NCI-H2196 treated with DMSO at 0.1 percent for 48 hours (cell line): ENCODE results near the gene MDK.

Source experiments
- DNase-seq: peaks from one replicate; lab custom pipeline; 2025; ENCODE audit not compliant: unreplicated experiment; lab: John Stamatoyannopoulos, UW

MDK gene

GRCh38 chr11:46347637-46348311, 33.7 kb upstream of the MDK start:
- DNase-seq: no peak

- DNase-seq: no peak
These were observed 32.7 kb upstream of the MDK start for GRCh38 chr11:46348566-46349401.

DNA sequence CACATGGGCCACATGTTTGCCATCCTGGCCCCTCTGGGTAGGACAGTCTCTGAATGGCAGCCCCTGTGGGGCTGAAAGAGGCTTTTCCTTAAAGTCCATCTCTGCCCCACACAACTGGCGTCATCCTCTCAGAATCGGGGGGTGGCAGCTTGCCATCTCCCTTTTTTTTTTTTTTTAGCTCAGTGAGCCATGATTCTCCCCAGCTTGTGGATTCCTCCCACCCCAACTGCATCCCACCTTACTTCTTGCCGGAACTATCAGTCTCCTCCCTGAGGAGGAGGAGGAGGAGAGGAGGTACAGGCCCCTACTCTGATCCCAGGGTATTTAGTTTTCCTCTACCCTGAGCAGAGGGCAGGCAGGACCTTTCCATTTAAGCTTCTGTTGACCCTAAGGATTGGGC, 30.8 kb upstream of the MDK start:
- no peak for DNase-seq

DNA sequence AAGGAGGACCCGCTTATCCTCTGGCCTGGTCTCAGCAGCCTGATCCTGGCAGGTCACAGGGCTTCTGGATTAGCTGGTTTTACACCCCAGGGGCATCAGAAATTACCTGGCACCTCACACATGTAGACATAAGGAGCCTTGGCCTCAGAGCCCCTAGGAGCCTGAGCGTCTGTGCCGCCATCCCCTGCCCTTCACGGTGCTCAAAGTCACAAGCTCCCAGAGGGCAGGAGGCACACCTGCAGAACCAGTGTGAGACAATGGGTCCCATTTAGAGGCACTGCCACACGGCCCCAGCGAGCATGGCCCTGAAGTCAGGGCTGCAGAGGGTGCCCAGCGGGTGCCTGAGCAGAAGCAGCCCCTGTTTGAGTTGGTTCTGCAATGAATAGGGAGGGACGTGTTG, 30.3 kb upstream of the MDK start:
- no peak for DNase-seq

GRCh38 chr11:46351606-46352005, 29.9 kb upstream of the MDK start:
- DNase-seq: no peak

DNA sequence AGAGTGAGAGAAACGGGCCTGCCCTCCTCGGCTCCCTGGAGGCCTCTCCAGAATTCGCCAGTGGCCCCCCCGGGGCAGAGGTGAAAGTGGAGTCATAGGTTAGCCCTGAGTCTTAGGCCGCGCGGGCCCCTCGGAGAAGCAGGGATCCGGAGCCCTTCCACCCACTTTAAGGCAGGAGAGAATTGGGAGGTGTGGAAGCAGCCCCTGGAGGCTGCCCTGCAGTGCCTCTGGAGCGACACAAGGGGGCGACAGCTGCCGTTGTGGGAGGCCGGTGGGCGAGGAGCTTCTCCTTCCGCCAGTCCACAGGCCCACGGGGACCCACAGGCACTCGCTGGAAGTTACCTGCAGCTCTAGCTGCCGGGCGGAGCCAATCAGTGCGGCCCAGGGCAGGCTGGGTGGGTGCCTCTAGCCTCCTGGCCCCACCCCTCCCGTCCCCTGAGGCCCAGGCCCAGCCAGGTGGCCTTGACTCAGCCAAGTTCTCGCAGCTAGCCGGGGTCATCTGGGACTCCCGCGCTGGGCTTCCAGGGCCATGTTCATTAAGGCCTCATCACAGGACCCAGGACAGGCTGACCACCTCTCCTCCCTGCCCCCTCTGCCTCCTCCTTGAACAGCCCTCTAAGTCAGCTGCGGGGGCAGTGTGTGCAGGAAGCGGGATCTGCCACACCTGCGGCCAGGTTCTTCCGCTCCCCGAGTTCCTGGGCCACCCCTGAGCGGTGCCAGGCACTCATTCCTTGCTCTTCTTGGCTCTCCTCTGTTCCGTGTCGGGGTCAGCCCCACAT, 29.2 kb upstream of the MDK start:
- peak; percentile 43 for DNase-seq

GRCh38 chr11:46353698-46354097, 27.8 kb upstream of the MDK start:
- no peak for DNase-seq

- no peak for DNase-seq
These were observed 24.5 kb upstream of the MDK start for GRCh38 chr11:46356924-46357482.

GRCh38 chr11:46357483-46357936, 24.0 kb upstream of the MDK start:
- peak; percentile 41 for DNase-seq

DNA sequence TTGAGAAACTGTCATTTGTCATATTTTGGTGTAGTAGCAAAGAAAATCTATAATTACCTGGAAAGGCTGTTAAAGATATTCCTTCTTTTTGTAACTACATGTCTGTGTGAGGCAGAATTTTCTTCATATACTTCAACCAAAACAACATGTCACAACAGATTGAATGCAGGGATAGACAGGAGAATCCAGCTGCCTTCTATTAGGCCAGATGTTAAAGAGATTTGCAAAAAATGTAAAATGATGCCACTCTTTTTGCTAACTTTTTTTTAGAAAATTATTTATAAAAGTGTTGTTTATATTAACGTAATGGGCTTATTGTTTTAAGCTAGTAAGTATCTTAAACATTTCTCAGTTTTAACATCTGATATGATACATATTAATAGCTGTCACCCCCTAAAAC, 21.5 kb upstream of the MDK start:
- no peak for DNase-seq

- DNase-seq: no peak
These were observed 20.6 kb upstream of the MDK start for GRCh38 chr11:46360878-46361277.

- DNase-seq: no peak
These were observed 19.9 kb upstream of the MDK start for GRCh38 chr11:46361283-46362155.

DNA sequence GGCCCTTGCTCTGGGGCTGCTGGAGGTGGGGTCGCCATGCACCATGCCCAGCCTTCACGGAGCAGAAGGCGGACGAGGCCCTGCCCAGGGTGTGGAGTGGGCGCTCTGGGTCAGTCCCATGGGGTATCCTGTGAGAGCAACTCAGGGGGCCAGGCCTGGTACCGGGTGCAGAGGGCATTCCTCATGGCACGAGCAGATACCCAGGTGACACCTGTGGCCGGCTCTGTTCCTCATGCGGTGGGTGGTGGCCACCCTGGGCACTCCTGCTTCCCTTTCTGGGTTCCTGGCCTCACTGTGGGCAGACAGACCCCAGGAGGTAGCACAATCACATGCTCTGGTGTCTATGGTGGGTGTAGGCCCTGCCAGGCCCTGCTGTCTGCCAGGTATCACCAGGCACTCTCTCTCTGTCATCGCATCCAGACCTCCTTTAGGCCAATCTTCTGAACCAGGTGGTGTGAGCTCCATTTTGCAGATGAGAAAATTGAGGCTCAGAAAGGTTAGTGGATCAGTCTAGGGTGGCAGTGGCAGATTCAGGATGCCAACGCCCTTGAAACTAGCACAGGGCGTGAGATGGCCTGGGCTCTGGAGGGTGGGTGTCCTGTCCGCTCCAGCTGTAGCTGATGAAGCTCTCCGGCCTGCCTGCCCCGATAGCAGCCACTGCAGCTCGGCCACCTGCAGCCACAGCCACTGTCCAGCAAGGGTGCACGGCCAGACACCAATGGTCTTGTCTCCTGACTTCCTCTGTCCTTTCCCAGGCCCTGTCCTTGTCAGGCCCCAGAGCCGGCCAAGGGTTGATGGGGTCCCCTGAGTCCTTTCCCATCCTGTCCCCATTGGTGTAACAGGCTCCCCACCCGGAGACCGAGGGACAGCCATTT, 19.1 kb upstream of the MDK start:
- DNase-seq: no peak

GRCh38 chr11:46363031-46363407, 18.4 kb upstream of the MDK start:
- peak; percentile 85 for DNase-seq

DNA sequence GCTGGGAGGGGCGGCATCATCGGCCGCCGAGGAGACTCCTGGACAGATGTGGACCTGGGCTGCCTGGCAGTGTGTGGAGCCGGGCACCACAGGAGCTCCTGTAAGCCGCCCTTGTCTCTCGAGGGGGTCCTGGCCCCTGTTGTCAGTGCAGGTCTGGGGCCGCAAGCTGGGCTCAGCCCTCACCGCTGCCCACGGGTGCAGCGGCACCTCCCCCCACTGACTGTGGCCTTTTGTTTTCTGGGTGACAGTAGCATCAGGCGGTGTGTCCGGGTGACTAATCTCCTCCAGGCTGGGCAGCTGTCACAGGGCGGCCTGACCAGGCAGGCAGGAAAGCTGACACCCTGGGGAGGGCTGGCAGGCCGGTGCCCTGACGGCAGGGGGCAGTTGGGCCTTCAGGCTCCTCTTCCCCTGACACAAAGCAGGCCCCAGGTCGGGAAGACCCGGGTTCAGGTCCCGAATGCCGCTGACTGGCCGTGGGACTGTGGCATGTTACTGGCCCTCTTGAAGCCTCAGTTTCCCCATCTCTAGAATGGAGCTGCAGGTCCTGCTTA, 17.9 kb upstream of the MDK start:
- peak; percentile 57 for DNase-seq

DNA sequence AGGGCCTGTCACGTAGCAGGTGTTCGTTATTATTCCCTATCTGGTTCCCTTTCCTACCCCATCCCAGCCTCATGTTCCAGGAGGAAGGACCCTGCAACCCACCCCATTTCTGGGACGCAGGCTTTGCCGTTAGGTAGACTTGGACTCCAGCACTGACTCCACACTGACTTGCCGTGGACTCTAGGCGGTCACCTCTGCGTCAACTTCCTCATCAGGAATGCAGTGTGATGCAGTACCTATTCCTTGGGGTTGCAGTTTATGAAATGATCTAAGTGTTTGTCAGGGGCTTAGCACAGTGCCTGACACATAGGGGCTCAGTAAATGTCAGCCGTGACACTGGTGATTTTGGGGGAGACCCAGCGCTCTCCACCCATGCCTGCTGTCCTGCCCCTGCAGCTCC, 17.4 kb upstream of the MDK start:
- DNase-seq: no peak

DNA sequence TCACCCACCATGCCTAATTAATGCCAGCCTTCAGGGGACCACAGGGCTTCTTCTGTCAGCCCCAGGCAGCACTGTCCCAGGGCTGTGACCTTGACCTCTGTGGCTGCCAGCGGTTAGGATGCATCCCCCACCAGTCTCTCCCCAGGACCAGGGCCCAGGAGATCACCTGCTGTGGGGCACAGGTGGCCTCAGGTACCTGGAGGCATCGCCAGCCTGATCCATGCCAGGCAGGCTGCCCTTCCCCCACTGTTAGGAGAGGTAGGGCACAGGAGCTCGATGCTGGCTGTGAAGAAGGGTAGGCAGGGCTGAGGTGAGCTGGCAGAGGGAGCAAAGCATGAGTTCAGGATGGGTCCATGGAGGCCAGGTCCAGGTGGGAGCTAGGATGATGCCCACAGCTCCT, 16.7 kb upstream of the MDK start:
- DNase-seq: no peak

GRCh38 chr11:46366260-46366659, 15.2 kb upstream of the MDK start:
- no peak for DNase-seq

DNA sequence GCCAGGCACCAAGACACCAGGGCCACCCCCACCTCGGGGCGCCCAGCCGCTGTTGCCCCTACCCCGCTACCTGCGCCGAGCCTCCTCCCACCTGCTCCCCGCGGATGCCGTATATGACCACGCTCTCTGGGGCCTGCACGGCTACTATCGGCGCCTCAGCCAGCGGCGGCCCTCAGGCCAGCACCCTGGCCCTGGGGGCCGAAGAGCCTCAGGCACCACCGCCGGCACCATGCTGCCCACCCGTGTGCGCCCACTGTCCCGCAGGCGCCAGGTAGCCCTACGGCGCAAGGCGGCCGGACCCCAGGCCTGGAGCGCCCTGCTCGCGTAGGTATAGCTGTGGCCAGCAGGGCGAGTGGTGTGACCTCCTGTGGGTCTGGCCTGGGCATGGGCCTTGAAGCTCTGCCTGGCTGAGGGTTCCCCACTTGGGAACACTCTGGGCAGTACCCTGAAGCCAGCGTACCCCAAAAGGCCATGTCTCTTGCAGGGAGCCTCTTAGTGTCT, 14.8 kb upstream of the MDK start:
- no peak for DNase-seq
